HG03565 (cell line): ENCODE data around the gene MPIG6B.

ENCODE experiments used
- ATAC-seq: cut with Tn5 transposase; IDR thresholded peaks from one replicate; pipeline ENCODE4 v1.9.1; 2021; ENCODE audit warnings: mild to moderate bottlenecking, moderate library complexity; ENCODE audit not compliant: unreplicated experiment

Gene MPIG6B

DNA sequence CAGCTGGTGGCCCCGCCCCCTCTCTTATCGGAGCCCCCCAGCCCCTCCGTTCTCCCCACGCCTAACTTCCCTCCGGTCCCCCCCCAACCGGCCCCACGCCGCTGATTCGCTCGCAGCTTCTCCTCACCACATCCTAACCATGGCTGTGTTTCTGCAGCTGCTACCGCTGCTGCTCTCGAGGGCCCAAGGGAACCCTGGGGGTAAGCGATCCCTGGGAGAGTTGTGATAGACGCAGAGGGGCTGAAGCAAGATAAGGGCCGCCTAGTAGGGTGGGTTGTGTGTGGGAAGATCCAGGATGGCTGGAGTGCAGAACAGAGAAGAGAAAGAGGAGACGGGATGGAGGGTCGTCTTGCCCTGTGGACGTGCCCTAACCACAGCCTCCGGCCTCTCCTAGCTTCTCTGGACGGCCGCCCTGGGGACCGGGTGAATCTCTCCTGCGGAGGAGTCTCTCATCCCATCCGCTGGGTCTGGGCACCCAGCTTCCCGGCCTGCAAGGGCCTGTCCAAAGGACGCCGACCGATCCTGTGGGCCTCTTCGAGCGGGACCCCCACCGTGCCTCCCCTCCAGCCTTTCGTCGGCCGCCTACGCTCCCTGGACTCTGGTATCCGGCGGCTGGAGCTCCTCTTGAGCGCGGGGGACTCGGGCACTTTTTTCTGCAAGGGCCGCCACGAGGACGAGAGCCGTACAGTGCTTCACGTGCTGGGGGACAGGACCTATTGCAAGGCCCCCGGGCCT is at the start of gene MPIG6B:
TSS of gene MPIG6B (plus strand) at position 129 of the 735 bp plus-strand sequence. CDS start at position 140, 11 bp downstream.
- ATAC-seq = no peak

DNA sequence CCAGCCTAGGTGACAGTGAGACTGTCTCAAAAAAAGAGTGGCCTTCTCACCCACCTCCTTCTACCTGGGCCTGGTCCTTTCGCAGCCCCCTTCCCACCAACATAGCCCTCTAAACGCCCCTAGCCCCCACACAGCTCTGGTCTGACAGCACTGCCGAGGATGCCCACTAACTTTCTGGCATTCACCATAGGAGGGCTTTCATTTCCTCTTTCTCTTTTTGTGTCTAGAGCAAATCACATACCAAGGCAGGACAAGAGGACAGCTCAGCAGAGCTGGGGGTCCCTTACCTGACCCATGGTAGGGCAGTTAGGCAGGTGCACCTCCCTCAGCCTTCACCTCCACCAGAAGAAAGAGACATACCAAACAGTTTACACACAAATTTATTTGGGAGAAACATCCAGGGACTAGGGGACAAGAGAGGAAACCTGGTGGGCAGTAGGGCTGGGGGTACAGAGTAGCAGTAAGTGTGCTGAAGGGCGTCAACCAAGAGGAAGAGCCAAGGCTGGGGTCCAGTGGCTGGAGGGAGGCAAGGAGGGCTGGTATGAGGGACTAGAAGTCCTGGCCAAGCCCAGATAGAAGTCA is 46.8 kb upstream of the MPIG6B start:
- ATAC-seq = no peak

GRCh38 chr6:31676904-31677303 is 46.3 kb upstream of the MPIG6B start:
- ATAC-seq = no peak

GRCh38 chr6:31677955-31678354 is 45.2 kb upstream of the MPIG6B start:
- ATAC-seq = no peak

GRCh38 chr6:31680226-31681134 is 42.7 kb upstream of the MPIG6B start, which contains the start of gene LY6G5C:
TSS of gene LY6G5C (minus strand) at chr6:31681067. CDS start at chr6:31680373, 694 bp downstream.
- no peak for ATAC-seq

- no peak for ATAC-seq
Observed at GRCh38 chr6:31681135-31681671, 42.0 kb upstream of the MPIG6B start.

- no peak for ATAC-seq
Observed at GRCh38 chr6:31683591-31683990, 39.6 kb upstream of the MPIG6B start.

GRCh38 chr6:31686483-31686882 is 36.7 kb upstream of the MPIG6B start:
- no peak for ATAC-seq

DNA sequence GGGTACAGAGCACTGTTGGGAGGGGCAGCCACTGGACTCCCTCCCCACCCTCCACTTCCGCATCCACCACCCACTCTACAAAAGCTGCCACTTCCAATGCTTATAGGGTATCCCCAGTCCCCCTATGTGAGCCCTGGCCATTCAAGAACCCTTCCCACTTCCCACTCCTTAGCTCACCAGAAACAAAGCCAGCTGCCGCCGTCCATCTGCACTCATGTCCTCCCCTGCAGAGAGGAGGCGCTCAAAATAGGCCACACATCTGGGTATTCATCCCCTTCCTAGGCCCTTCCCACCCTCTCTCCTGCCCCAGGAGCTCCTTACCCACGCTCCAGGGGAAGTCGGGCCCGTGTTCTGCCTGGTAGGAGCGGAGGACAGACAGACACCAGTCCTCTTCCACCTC is 35.9 kb upstream of the MPIG6B start:
- no peak for ATAC-seq

DNA sequence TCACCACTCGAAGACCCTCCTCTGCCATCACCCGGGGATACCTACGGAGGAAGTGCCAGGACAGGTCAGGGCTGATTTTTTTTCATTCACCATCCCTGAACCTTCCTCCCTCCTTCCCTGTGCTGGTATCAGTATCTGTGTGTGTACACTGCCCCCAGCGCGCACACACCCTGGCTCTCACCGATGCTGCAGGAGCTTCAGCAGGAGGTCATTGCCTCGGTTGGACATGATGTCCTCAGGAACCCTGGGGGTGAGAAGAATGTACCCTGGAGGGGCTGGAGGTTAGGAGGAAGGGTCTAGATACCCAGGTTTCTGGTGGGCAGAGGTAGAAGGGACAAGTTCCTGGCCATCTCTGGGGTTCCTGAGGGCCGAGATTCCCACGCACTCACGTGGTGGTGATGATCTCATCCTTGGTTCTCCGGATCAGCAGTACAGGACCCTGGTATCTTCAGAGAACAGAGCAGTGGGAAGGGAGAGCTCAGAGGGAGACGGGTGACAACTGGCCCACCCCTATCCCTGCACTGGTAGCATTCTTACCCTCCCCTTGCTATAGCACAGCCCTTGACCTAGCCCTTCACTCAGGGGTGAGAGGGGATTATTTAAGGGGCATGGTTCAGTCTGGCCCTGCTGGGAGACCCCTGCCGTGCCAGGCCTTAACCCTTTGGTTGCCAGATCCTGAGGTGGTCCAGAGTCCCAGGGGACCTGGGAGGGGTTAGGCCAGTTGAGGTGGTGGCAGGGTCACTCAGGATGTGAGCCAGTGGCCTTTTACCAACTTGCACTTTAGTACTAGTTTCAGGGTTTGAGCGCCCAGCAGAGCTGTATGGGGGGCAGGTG is 35.1 kb upstream of the MPIG6B start:
- no peak for ATAC-seq

DNA sequence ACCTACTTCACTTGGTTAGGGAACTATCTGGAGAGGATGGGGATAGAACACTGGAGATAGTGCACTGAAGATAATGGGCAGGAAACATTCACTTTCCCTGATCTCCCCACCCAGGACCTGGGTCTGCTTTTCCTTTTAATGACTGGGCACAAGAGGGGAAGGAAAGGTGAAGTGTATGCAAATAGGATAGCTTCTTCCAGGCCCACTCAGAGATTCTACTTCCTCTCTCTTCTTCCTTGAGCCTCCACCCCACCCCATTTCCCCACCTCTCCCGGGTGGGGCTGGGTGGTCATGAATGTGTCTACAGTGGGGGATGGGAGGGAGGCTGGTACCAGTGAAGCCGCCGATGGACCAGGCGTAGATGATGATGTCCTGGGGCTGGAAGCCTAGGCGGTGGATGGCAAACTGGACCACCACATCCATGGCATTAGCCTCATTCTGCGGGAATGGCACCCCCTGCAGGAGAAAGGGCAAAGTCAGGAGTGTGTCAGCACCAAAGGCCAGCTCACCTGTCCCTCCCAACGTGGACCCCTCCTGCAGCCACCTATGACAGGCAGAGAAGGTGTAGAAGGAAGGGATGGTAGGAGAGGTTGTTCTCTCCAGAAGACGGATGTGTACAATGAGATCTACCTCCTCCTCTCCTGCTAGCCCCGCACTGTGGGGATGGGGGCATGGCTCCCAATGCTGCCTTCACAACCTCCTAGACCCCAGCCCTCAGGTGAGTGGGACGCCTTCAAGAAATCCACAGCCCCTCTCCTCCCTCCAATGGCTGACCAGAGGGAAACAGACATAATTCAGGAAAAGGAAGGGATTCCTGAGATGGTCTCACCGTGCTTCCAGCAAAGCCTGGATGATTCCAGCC is 33.7 kb upstream of the MPIG6B start:
- ATAC-seq = no peak

DNA sequence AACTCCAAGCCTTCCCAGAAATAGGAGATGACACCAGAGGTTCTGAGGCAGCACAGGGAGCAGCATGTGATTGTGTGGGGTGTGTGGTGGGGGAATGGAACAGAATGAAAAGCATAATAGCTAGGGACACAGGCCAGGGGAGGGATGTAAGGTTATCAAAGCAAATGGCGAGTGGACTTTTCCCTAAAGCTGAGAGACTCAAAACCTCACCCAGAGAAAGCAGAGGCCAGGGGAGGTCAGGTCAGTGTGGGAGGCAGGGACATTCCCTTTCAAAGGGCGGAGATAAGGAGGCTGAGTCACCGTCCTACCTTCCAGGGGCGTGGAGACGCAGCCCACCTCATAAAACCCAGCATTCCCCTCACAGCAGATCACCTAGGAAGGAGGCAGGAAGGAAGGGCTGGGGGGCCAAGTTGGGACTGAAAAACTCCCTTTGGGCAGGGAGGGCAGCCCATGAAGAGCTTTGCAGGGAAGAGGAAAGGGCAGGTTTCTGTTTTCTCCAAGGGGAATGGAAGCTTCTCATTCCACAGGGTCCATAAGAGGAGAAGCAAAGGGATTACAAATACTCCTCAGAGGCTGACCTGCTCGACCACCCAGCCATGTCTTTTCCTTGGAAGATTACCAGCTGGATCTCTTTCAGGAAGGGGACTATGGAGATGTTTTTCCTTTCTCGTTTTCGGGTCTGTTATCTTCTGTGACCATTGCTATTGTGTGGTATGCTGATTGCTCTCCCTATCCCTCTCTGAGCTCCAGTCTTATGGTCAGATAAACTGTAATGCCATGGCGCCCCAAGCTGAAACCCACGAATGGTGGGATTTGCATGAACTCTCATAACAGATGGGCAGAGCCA is 32.7 kb upstream of the MPIG6B start:
- no peak for ATAC-seq

DNA sequence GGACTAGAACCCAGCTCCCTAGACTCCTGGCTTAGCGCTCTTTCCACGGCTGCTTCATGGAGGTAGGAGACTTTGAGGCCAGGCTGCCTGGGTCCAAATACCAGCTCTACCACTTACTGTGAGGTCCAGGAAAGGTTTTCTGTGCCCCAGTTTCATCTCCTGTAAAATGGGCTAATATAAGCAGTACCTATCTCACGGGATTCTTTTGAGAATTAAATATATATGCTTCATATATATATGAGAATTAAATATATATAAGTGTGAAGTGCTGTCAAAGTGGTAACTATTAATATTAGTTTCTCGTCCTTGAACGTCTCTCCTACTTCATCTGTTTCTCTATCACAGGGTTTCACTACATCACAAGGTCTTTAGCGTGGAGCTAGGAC is 32.1 kb upstream of the MPIG6B start:
- no peak for ATAC-seq

- ATAC-seq = no peak
Observed at GRCh38 chr6:31691564-31692108, 31.5 kb upstream of the MPIG6B start.

GRCh38 chr6:31692353-31692752 is 30.8 kb upstream of the MPIG6B start:
- no peak for ATAC-seq

DNA sequence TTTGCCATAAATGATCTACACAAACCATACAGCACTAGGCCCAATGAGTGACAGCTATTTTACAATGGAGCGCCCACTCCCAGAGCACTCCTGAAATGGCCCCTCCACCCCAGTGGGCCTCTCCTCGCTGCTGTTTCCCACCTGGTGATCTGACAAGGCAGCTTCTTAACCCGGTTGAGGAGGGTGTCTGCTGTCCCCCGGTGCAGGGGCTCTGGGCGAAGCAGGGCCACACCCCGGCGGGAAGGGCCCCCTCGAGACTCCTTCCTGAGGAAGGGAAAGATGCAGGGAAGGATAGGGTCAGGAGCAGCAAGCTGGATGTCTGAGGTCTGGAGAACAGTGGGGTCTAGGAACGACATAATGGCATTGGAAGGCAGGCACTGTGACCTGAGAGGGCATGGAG is 30.3 kb upstream of the MPIG6B start:
- no peak for ATAC-seq

DNA sequence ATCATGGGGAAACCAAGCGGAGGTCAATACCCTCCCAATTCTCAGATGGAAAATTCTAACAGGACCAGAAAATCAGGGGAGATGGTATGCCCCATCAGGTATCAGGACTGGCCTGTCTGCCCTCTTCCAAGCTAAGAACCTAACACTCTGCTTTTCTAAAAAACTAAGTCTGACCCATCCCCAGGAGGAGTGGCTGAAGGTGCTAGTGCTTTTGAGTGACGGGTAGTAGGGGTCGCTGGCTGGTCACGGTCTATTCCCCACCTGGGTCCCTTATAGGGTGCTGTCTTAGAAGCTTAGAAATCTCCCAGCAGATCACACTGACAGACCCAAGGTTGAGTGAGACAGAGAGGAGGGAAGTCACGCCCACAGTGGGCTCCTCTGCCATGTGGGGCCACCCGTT is 29.6 kb upstream of the MPIG6B start:
- no peak for ATAC-seq

DNA sequence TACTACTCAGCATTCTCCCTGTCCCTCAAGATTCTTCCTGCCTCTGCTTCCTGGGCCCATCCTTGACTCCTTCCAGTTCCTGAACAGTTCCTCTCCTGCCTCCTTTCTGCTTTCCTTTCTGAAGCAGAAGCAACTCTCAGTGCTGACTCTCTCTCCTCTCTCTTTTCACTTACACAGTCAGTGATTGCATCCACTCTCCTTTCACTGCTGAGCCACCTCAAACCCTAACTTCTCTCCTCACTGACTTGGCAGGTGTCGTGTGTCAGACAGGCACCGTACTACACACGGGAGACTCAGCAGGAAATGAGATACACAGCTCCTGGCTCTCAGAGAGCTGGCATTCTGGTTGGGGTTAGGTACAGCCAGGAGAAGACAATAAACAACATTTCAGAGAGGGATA is 25.6 kb upstream of the MPIG6B start:
- no peak for ATAC-seq
